HG03457 (cell line): ENCODE results near the gene MEIS2.

Experiments
- ATAC-seq: cut with Tn5 transposase; IDR thresholded peaks from one replicate; pipeline ENCODE4 v1.9.1; 2021; ENCODE audit warnings: moderate number of reproducible peaks; ENCODE audit not compliant: unreplicated experiment

MEIS2 gene

DNA sequence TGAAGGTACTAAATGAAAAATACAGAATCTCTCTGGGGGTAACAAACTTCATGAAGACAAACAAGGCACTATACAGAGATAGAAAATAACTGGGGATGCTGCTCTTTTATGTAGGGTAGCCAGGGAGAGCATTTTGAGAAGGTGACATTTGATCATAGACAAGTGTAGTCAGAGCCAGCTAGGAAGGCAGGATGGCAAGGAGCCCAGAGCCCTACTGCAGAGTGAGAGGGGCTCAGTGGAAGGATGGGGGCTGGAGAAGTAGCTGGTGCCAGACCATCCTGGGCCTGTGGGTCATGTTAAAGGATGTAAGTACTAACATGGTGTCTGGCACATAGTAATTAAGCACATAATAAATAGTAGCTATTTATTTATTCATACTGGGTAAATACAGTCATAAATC is 133.6 kb downstream of the MEIS2 start:
- ATAC-seq: no peak

DNA sequence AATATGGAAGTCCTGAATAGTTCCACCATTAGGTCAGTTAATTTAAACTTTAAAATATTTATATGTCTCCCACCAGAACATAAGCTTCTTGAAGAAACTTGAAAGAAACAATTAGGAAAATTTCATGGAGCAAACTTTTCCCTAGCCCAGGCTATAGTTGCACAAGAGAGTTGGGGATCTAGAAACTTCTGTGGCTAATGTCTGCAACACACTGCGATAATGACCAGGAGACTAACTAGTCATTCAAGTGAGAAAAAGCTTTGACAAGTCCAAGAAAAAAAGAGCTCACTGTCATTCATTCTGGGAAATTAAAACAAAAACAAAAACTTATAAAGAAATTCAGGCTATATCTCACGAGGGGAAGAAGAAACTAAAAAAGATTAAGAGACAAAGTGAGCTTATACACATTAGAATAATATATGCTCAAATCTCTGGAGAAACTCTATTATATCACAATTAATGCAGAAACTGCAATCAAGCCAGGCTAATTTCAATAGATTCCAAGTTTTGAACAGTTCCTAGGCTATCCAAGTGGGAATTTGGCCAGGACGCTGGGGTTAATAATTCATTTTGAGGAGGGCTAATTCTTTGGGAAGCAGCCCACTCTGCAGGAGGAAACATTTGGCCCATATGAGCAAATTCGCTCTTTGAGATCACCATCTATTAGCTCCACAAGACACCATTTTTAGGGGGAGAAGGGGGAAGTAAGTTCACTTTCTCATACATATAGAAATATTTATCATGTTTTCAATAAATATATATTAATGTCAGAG is 134.6 kb downstream of the MEIS2 start:
- ATAC-seq: no peak

- ATAC-seq: no peak
These were observed 135.7 kb downstream of the MEIS2 start for GRCh38 chr15:36964626-36965025.

GRCh38 chr15:36961956-36962355 is 138.4 kb downstream of the MEIS2 start:
- ATAC-seq: no peak

DNA sequence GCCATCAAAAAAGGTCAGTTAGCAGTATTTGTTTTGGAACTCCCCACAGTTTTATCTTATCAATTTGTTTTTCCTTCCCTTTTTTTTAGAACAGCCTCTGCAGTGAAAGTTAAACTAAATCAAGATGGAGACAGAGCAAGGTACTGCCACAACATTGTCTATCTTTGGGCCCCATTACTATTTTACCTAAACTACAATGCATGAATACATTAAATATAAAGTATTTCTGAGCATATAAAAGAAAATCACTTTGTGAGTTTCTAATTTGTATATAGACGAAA is 139.5 kb downstream of the MEIS2 start:
- no peak for ATAC-seq

DNA sequence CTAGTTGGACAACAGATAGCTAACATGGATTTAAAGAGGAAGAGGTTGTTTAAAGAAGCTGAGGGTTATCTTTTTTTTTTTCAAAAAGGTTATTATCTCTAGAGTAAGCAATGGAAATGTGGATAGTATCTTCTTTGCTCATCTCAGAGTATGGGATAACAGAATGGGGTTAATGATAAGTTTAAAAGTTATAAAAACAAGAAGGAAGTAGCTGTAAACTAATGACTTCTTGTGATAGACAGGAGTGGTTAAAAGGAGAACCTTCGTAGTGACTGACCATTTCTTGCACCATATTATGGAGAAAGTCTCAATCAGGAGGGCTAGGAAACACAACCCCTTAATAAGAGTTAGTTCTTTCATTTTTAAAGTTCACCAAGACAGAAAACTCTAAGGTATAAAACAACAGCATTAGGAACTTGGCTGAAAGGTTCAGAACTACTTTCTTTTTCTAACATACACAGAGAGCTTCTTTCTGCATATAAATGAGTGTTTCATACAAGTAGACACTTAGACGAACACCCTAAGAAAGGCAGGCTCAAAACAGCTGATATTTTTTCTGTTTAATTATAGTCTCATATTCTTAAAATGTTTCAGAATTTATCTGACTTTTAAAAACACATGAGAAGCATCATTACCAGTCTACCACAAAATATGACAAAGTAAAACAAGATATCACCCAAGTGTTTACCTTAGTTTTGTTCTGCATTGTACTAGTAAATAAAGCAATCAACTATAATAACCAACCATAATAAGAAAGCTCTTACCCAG is 140.0 kb downstream of the MEIS2 start:
- no peak for ATAC-seq

DNA sequence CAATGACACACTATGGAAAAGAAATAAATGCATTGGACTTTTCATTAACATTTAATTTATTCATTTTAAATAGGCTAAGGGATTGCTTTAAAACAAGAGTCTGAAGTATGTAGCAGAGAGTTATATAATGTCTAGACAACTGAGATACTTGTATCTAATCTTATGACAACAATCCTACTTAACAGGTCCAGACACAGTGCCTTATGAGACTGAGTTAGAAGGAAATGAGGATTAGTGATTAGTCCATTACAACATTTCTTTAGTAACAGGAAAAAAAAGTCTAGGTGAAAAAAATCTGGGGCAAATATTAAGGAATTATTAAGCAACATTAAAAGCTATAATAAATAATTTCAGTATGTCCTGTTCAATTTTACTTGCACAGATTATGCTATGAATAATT is 140.6 kb downstream of the MEIS2 start:
- ATAC-seq: no peak

DNA sequence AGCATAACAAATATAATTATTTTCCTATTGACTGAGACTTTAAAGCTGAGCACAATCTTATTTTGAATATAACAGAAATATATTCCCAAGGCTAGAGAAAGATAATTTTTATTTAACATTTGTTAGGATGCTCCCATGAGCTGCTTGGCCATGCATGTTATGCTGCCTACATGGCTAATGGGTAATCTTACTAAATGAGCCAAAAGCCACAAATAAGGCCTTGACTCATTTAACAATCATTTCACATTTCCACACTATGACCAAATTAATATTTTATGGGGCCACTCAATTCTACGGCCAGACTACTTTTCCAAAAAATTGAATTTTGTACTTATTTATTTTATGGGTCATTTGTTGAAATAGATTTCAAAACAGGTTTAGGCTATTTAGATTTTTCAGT is 141.7 kb downstream of the MEIS2 start:
- no peak for ATAC-seq

DNA sequence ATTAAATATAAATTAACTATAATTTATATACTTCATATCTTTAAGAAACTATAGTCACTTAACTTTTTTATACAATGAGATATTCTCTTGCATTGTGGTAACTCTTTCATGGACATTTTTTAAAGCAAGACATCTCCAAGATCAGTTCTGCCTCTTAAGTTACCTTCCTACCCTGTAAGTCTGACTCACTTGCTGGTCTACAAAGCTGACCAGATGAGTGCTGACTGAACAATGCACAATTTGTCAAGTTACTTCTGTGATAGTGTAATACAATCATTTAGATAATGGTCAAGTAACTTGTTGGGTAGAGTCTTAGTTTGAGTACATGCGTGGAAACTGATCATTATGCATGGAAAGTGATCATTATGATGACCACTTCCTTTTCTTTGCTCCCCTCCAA is 145.9 kb downstream of the MEIS2 start:
- no peak for ATAC-seq

- no peak for ATAC-seq
These were observed 147.0 kb downstream of the MEIS2 start for GRCh38 chr15:36953346-36953745.

GRCh38 chr15:36951731-36952247 is 148.6 kb downstream of the MEIS2 start:
- ATAC-seq: no peak

DNA sequence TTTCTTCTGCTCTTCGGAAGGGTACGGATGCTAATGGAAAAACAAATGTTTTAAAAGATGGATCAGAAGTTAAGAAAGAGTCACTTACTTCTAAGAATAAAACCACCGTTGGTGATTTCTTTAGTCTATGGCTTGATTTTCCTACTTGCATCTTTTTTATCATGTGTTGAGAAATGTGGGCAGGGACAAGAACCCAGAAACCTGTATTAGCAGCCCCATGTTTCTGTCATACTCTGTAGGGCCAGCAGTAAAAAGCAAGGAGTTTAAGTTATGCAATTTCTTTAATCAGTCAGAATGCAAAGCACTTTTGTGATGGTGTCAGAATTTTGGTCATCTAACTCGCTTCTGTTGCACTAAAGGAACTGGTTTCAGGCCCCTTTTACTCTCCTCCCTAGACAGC is 150.0 kb downstream of the MEIS2 start:
- no peak for ATAC-seq

- ATAC-seq: no peak
These were observed 151.4 kb downstream of the MEIS2 start for GRCh38 chr15:36948982-36949381.

DNA sequence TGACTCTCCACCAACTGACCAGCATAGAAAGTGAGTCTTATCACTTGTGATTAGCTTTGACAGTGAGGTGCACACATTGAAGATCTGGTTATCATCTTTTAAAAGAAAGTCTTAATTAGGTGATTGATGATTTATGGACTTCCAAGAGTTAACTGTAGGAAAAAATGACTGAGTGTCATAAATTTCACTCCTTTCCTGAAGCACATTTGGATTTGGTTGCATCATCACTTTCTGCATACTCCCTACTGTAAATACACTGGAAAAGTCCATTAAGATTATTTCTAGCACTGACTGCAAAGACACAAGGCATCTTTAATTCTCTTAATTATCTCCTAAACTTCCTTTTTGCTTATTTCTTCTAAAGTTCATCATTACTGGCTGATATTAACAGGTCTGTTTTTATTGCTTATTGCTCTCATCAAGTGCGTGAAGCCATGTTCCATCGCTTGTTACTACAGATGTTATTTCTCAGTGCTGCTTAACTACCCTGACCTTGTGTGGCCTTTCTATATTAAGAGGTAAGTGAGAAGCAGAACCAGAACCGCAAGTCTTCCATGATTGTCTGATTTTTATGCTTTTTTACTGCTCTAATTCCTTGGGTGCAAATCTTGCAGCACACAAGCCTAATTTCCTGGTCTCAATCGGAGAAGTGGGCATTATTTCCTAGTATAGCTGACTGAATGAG is 153.2 kb downstream of the MEIS2 start:
- ATAC-seq: no peak

DNA sequence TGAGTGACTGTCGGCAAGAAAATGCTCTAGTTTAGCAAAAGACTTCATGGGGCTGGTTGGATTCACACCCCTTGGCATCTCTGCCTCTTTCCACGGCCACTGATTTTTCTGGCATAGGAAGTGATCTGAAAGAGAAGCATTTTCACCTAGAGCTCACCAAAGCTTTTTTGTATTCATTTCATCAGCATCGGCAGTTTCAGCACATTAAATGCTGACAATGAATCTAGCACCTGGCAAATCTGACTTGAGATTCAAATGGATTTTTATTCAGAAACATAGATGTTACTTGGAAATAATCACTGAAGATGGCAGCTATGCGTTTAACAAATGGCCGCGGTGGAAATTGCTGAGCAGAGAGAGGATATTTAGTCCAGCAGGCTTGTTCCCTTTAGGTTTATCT is 155.9 kb downstream of the MEIS2 start:
- no peak for ATAC-seq

DNA sequence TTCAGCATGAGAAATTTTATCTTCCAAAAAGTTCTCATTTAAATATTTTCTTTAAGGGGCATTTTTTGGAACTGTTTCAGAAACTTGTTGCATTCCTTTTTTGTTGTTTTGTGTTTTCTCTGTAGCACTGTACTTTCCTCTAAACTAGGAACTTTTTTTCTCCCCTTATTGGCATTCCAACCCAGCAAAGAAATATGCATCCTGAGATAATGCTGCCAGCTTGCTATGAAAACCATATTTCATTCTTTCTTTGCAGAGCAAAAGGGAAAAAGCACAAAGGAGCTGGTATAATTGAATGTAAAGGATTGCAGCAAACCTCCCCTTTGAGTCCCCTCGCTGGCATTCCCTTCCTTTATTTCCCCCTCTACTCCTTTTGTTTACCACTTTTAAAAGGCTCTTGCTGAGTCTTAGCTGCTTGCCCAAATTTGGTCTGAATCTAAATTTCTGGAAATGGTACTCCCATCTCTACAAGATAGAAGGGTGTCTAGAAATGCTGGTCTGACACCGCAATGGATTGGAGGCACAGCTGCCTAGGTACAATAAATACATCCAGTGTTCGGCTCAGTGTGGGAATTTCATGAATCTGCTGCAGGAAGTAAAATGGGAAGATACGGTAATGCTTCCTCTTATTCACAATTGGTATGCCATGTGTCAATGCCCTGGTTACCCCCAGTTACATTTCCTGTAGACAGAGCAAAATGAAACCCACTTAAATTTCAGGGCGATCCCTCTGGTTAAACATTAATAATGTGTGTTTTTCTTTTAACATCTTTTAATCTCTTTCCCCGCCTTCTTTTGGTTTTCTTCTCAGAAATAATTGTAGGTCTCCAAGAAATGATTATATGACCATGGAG is 156.6 kb downstream of the MEIS2 start:
- ATAC-seq: no peak

- ATAC-seq: no peak
These were observed 158.0 kb downstream of the MEIS2 start for GRCh38 chr15:36942248-36942827.

DNA sequence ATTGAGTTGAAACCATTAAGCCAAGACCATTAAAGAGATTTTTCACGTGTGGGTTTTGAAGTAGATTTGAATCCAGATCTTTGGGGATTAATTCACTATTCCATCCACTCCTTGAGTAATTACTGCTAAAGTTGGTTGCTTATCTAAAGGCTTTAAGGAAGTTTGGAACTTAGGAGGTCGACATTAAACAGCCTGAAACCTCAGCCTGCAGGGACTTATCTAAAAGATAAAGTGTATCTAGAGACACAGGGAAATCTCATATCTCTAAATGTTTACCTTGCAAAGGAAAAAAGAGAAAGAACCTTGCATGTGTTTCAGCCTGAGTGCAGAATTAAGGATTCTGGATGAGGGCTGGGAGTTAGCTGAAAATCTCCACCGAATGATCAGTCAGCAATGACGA is 158.6 kb downstream of the MEIS2 start:
- ATAC-seq: no peak

DNA sequence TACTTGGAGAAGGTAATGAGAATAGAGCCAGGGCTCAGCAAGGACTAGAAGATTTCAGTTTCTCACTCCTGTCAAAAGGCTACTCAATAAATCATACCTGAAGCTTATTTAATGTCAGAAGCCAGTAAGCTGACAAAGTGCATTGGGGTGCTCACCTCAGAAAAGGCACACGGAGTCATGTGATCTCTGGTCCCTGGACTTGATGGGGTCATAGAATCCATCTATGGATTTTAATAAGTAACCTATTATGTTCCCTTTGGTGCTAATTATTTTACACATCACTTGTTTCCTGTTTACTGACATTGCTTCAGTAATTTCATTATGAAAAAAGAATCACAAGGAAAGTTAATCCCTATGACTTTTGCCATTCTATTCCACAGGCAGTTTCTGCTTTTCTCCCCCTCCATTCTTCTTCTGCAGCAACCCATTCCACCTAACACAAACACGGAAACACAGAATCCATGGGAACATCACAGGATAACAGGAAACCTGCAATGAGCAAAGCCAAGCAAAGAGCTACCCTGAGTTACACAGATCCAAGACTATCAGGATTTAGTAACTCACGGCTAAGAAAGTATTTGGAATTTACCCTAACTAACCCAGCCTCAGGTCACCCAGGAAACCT is 159.6 kb downstream of the MEIS2 start:
- ATAC-seq: no peak

- no peak for ATAC-seq
These were observed 160.1 kb downstream of the MEIS2 start for GRCh38 chr15:36940219-36940618.
